H9 (cell line): ENCODE data around the gene SPSB3. TPM values are rescaled to one million over a fixed set of nuclear protein-coding genes. Genes with fewer than 3 reads are reported as not detected.
A peak's percentile ranks its signal among the peaks of the same experiment; 100 is the strongest.

Source experiments
- DNase-seq: peaks from one replicate; pipeline ENCODE4 v3.0.0-alpha.2; 2017
- H2AFZ ChIP-seq: one replicate; pipeline ENCODE4 v1.6.1; 2013; ENCODE audit warnings: mild to moderate bottlenecking, low read length, control low read depth, moderate library complexity
- H2AK5ac ChIP-seq: 2 replicates; pipeline ENCODE4 v1.6.1; 2013; ENCODE audit warnings: low read length, control low read depth, mixed read lengths; ENCODE audit not compliant: insufficient read length
- H2BK120ac ChIP-seq: one replicate; pipeline ENCODE4 v1.6.1; 2013; ENCODE audit warnings: low read depth, mild to moderate bottlenecking, low read length, control low read depth, inconsistent platforms; ENCODE audit not compliant: poor library complexity, severe bottlenecking
- H2BK12ac ChIP-seq: 2 replicates; pipeline ENCODE4 v1.6.1; 2013; ENCODE audit warnings: low read length, control low read depth, mixed read lengths, low read depth; ENCODE audit not compliant: insufficient read length
- H2BK15ac ChIP-seq: 2 replicates; pipeline ENCODE4 v1.6.1; 2013; ENCODE audit warnings: low read depth, low read length, control low read depth
- H2BK20ac ChIP-seq: one replicate; pipeline ENCODE4 v1.6.1; 2013; ENCODE audit warnings: low read depth, mild to moderate bottlenecking, low read length, control low read depth, inconsistent platforms; ENCODE audit not compliant: poor library complexity, severe bottlenecking
- H2BK5ac ChIP-seq: 2 replicates; pipeline ENCODE4 v1.6.1; 2013; ENCODE audit warnings: low read length, control low read depth, mixed read lengths; ENCODE audit not compliant: insufficient read length
- H3K14ac ChIP-seq: 2 replicates; pipeline ENCODE4 v1.6.1; 2013; ENCODE audit warnings: low read length, control low read depth; ENCODE audit not compliant: insufficient read depth
- H3K18ac ChIP-seq: 2 replicates; pipeline ENCODE4 v1.6.1; 2013; ENCODE audit warnings: low read depth, mild to moderate bottlenecking, mixed read lengths, low read length, control low read depth; ENCODE audit not compliant: insufficient read length
- H3K23ac ChIP-seq: 2 replicates; pipeline ENCODE4 v1.6.1; 2013; ENCODE audit warnings: low read length, control low read depth, mixed read lengths, low read depth; ENCODE audit not compliant: insufficient read length
- H3K23me2 ChIP-seq: 2 replicates; pipeline ENCODE4 v1.6.1; 2013; ENCODE audit warnings: low read depth, mild to moderate bottlenecking, mixed read lengths, low read length, control low read depth; ENCODE audit not compliant: insufficient read length, poor library complexity, severe bottlenecking
- H3K27ac ChIP-seq: 2 replicates; pipeline ENCODE4 v1.5.1; 2013; ENCODE audit warnings: low read length, control low read depth, mixed read lengths, low read depth; ENCODE audit not compliant: insufficient read length
- H3K27me3 ChIP-seq: 2 replicates; pipeline ENCODE4 v1.6.1; 2013; ENCODE audit warnings: low read length, control low read depth, inconsistent platforms; ENCODE audit not compliant: insufficient read depth
- H3K4ac ChIP-seq: 2 replicates; pipeline ENCODE4 v1.6.1; 2013; ENCODE audit warnings: low read depth, mild to moderate bottlenecking, control low read depth, inconsistent platforms, low read length, moderate library complexity
- H3K4me1 ChIP-seq: 2 replicates; pipeline ENCODE4 v1.6.1; 2013; ENCODE audit warnings: low read length, control low read depth, inconsistent platforms; ENCODE audit not compliant: insufficient read depth
- H3K4me2 ChIP-seq: 2 replicates; pipeline ENCODE4 v1.6.1; 2013; ENCODE audit warnings: low read length, control low read depth, mixed read lengths; ENCODE audit not compliant: insufficient read length, insufficient read depth
- H3K56ac ChIP-seq: 2 replicates; pipeline ENCODE4 v1.6.1; 2013; ENCODE audit warnings: low read depth, mild to moderate bottlenecking, mixed read lengths, low read length, control low read depth; ENCODE audit not compliant: insufficient read length
- H3K79me1 ChIP-seq: 2 replicates; pipeline ENCODE4 v1.6.1; 2013; ENCODE audit warnings: low read depth, mild to moderate bottlenecking, moderate library complexity, low read length, control low read depth, inconsistent platforms; ENCODE audit not compliant: insufficient read depth, poor library complexity, severe bottlenecking
- H3K79me2 ChIP-seq: 2 replicates; pipeline ENCODE4 v1.6.1; 2013; ENCODE audit warnings: low read length, control low read depth, inconsistent platforms; ENCODE audit not compliant: insufficient read depth
- H3K9ac ChIP-seq: 2 replicates; pipeline ENCODE4 v1.6.1; 2013; ENCODE audit warnings: low read length, control low read depth, mixed read lengths; ENCODE audit not compliant: insufficient read length; ENCODE audit errors: extremely low read depth
- H3K9me3 ChIP-seq: one replicate; pipeline ENCODE4 v1.6.1; 2013; ENCODE audit warnings: low read depth, low read length, inconsistent platforms; ENCODE audit not compliant: control insufficient read depth
- H3T11ph ChIP-seq: one replicate; pipeline ENCODE4 v1.6.1; 2013; ENCODE audit warnings: mild to moderate bottlenecking, low read length, control low read depth, inconsistent platforms
- H4K20me1 ChIP-seq: one replicate; pipeline ENCODE4 v1.6.1; 2013; ENCODE audit not compliant: control insufficient read depth, insufficient read length, insufficient read depth
- H4K5ac ChIP-seq: 2 replicates; pipeline ENCODE4 v1.6.1; 2013; ENCODE audit warnings: low read depth, mild to moderate bottlenecking, mixed read lengths, low read length, control low read depth; ENCODE audit not compliant: insufficient read length
- H4K8ac ChIP-seq: replicated peaks from 2 replicates; pipeline ENCODE4 v1.6.1; 2013; ENCODE audit warnings: low read length, control low read depth, mixed read lengths, low read depth; ENCODE audit not compliant: insufficient read length
- H4K91ac ChIP-seq: 2 replicates; pipeline ENCODE4 v1.6.1; 2013; ENCODE audit warnings: low read depth, mild to moderate bottlenecking, moderate library complexity, mixed read lengths, low read length, control low read depth; ENCODE audit not compliant: insufficient read length
- H3K27ac Mint-ChIP-seq, 3 experiments: 2 replicates in 2 of 3; 3 replicates in 1 of 3; pipeline ENCODE4 v1.8.0; 2020 to 2021; ENCODE audit warnings: mixed read lengths in 3 of 3, mild to moderate bottlenecking in 1 of 3, moderate library complexity in 1 of 3
- H3K27me3 Mint-ChIP-seq: 2 replicates; pipeline ENCODE4 v1.8.0; 2021; ENCODE audit warnings: low read depth, mild to moderate bottlenecking, moderate library complexity, mixed read lengths
- H3K36me3 Mint-ChIP-seq, 3 experiments: 2 replicates in 2 of 3; 3 replicates in 1 of 3; pipeline ENCODE4 v1.8.0; 2020 to 2021; ENCODE audit warnings: low read depth in 3 of 3, mixed read lengths in 3 of 3; ENCODE audit not compliant: insufficient read depth in 1 of 3
- H3K4me1 Mint-ChIP-seq, 2 experiments: 2 replicates each; pipeline ENCODE4 v1.8.0; 2020; ENCODE audit warnings: mixed read lengths in 2 of 2
- H3K4me3 Mint-ChIP-seq, 2 experiments: 2 replicates in 1 of 2; 3 replicates in 1 of 2; pipeline ENCODE4 v1.8.0; 2020 to 2021; ENCODE audit warnings: mild to moderate bottlenecking in 2 of 2, mixed read lengths in 2 of 2, moderate library complexity in 1 of 2
- H3K9me3 Mint-ChIP-seq, 2 experiments: 2 replicates in 1 of 2; 3 replicates in 1 of 2; pipeline ENCODE4 v1.8.0; 2020; ENCODE audit warnings: mild to moderate bottlenecking in 2 of 2, mixed read lengths in 2 of 2, moderate library complexity in 1 of 2
- WGBS: extraction: QIAGEN DNeasy Blood & Tissue Kit; methylation state at CpG from one replicate; pipeline ENCODE4 v1.1.7; 2013; ENCODE audit warnings: missing lambda C conversion rate, low lambda C conversion rate, mixed read lengths; ENCODE audit not compliant: insufficient read length; ENCODE audit errors: extremely low coverage; 5-methylcytosine and 5-hydroxymethylcytosine counted together
- total RNA-seq: library from RNA; stranded (reverse); gene quantifications from 2 replicates; pipeline ENCODE4 v1.2.1, GENCODE V29; 2021
- TF ChIP-seq, protein P1 (sequence below): fragments of 200-600 bp; sonication (generic); conservative IDR thresholded peaks from 3 replicates; pipeline ENCODE4 v1.8.0; 2021; ENCODE audit warnings: antibody characterized with exemption, mild to moderate bottlenecking

Gene SPSB3
- total RNA-seq, 1 experiment from 2014 or later, result 19.9 TPM

DNA sequence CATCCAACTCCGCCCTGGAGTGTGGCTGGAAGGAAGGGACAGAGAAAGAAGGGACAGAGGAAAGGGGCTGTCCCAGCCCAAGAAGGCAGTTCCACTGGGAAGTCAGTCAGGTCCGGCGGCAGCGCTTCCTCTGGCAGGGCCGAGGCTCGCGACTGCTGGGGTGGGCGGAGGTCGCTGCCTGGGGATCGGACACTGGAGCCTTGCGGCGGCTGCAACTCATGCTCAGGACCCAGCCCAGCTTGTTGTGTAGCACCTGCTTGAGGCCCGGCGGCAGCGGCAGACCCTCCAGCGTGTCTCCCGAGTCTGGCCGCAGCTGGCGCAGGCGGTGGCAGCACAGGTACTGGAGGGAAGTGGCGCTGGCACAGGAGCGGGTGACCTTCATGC lies 5.4 kb downstream of the SPSB3 start:
- H3T11ph ChIP-seq, result no peak overlapping the region
- no peak overlapping the region for H3K27ac ChIP-seq
- H2BK120ac ChIP-seq, result no peak overlapping the region
- no peak overlapping the region for H2BK20ac ChIP-seq
- H3K36me3 Mint-ChIP-seq, result peaks cover 5 to 48% (median 13%) of the 10 kb centered on the region in 3 experiments; a peak in 5 of 7 replicates
- no peak overlapping the region for H3K4me2 ChIP-seq
- no peaks in the 10 kb centered on the region for H3K4me1 ChIP-seq
- no CpG with 5 or more reads among the region's 22 CpGs for WGBS
- H4K91ac ChIP-seq, result no peak overlapping the region
- DNase-seq, result no peak
- H3K4me3 Mint-ChIP-seq, result no peak overlapping the region
- H3K4me1 Mint-ChIP-seq, result peaks cover 7 to 18% of the 10 kb centered on the region in 2 experiments
- H3K79me2 ChIP-seq, result no peaks in the 10 kb centered on the region; the same call in 1 of the 2 replicates
- no peak overlapping the region for H3K4ac ChIP-seq
- H3K56ac ChIP-seq, result no peak overlapping the region
- H3K27ac Mint-ChIP-seq, result peak overlapping the region in 1 of 3 experiments; percentile 76; a peak in 1 of 7 replicates
- no peak overlapping the region for H2BK5ac ChIP-seq
- H4K20me1 ChIP-seq, result no peaks in the 10 kb centered on the region
- no peaks in the 10 kb centered on the region for H3K9me3 ChIP-seq
- no peak overlapping the region for H3K18ac ChIP-seq
- peaks cover 5% of the 10 kb centered on the region for H3K79me1 ChIP-seq
- no peaks in the 10 kb centered on the region for H3K27me3 ChIP-seq
- H3K9ac ChIP-seq, result no peak overlapping the region
- no peaks in the 10 kb centered on the region for H3K9me3 Mint-ChIP-seq
- no peak overlapping the region for H3K14ac ChIP-seq
- H3K23ac ChIP-seq, result no peak overlapping the region
- no peak overlapping the region for H2BK12ac ChIP-seq
- H4K8ac ChIP-seq, result no peak overlapping the region
- no peak overlapping the region for H2BK15ac ChIP-seq
- peaks cover 2% of the 10 kb centered on the region; the same call in 1 of the 2 replicates for H3K27me3 Mint-ChIP-seq
- H3K23me2 ChIP-seq, result peaks cover 10% of the 10 kb centered on the region
- H2AK5ac ChIP-seq, result no peak overlapping the region
- no peak overlapping the region for H4K5ac ChIP-seq
- no peak overlapping the region for H2AFZ ChIP-seq
- TF ChIP-seq, protein P1, sequence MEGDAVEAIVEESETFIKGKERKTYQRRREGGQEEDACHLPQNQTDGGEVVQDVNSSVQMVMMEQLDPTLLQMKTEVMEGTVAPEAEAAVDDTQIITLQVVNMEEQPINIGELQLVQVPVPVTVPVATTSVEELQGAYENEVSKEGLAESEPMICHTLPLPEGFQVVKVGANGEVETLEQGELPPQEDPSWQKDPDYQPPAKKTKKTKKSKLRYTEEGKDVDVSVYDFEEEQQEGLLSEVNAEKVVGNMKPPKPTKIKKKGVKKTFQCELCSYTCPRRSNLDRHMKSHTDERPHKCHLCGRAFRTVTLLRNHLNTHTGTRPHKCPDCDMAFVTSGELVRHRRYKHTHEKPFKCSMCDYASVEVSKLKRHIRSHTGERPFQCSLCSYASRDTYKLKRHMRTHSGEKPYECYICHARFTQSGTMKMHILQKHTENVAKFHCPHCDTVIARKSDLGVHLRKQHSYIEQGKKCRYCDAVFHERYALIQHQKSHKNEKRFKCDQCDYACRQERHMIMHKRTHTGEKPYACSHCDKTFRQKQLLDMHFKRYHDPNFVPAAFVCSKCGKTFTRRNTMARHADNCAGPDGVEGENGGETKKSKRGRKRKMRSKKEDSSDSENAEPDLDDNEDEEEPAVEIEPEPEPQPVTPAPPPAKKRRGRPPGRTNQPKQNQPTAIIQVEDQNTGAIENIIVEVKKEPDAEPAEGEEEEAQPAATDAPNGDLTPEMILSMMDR, result no peak
